ENCODE data around the gene CEL. TPM values are rescaled to one million over a fixed set of nuclear protein-coding genes. Genes with fewer than 3 reads are reported as not detected.

The CEL gene
- total and polyA plus RNA-seq, 2 experiments from 2014 or later = 0.27 to 2.3 TPM

DNA sequence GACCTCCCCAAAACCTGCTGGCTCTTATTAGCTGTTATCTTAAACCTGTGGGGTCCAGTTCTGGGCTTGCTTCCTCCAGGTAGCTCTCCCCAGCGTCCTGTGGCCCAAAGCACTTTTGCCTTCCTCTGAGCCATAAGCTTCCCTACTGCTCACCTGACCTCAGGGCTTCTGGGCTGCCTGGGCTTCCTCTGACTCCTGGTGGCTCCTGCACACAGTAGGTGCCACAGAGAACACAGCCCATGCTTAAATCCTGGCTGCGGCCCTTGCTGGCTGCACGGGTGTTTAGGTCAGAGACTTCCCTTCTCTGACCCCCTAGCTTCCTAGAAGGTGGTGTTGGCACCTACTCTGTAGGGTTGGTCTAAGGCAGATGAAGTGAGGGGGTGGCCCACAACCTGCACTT is 56.8 kb downstream of the CEL start:
- Histone ChIP-seq H3K36me3 (ENCODE audit: insufficient read depth) (no peaks in the 10 kb centered on the region), H3K79me2 (replicated peaks; ENCODE audit: insufficient read depth) (no peaks in the 10 kb centered on the region), H3K4me3 (no peak overlapping the region), H3F3A (replicated peaks; ENCODE audit: low read depth) (0 out of 2 replicates have a peak, but pooled peaks cover 2% of the 10 kb centered on the region), H3K9me2 (ENCODE audit: insufficient read depth) (no peaks in the 10 kb centered on the region), H3K27ac (ENCODE audit: low read depth) (no peak overlapping the region), H2AFZ (no peak overlapping the region), H3K4me1 (ENCODE audit: insufficient read depth) (no peaks in the 10 kb centered on the region; the same call in 1 of the 2 replicates), H3K4me2 (no peak overlapping the region), H4K20me1 (replicated peaks; ENCODE audit: insufficient read depth) (peaks cover 4% of the 10 kb centered on the region; the same call in 1 of the 2 replicates), H3K27me3 (ENCODE audit: insufficient read depth) (peaks cover 41% of the 10 kb centered on the region; the same call in 1 of the 2 replicates)
- Mint-ChIP-seq H3K9me3 (no peaks in the 10 kb centered on the region; the same call in 2 of the 3 replicates), H3K4me1 (peaks cover 18% of the 10 kb centered on the region), H3K36me3 (ENCODE audit: low read depth) (no peaks in the 10 kb centered on the region), H3K4me3 (peak overlapping the region; percentile 36; the same call in 1 of the 3 replicates), H3K27ac (no peak overlapping the region), H3K27me3 (ENCODE audit: insufficient read depth, low read depth, poor library complexity) (peaks cover 39% of the 10 kb centered on the region)
- ATAC-seq (no peak), DNase-seq (ENCODE audit: low spot score) (no peak)
- TF ChIP-seq, protein P1, sequence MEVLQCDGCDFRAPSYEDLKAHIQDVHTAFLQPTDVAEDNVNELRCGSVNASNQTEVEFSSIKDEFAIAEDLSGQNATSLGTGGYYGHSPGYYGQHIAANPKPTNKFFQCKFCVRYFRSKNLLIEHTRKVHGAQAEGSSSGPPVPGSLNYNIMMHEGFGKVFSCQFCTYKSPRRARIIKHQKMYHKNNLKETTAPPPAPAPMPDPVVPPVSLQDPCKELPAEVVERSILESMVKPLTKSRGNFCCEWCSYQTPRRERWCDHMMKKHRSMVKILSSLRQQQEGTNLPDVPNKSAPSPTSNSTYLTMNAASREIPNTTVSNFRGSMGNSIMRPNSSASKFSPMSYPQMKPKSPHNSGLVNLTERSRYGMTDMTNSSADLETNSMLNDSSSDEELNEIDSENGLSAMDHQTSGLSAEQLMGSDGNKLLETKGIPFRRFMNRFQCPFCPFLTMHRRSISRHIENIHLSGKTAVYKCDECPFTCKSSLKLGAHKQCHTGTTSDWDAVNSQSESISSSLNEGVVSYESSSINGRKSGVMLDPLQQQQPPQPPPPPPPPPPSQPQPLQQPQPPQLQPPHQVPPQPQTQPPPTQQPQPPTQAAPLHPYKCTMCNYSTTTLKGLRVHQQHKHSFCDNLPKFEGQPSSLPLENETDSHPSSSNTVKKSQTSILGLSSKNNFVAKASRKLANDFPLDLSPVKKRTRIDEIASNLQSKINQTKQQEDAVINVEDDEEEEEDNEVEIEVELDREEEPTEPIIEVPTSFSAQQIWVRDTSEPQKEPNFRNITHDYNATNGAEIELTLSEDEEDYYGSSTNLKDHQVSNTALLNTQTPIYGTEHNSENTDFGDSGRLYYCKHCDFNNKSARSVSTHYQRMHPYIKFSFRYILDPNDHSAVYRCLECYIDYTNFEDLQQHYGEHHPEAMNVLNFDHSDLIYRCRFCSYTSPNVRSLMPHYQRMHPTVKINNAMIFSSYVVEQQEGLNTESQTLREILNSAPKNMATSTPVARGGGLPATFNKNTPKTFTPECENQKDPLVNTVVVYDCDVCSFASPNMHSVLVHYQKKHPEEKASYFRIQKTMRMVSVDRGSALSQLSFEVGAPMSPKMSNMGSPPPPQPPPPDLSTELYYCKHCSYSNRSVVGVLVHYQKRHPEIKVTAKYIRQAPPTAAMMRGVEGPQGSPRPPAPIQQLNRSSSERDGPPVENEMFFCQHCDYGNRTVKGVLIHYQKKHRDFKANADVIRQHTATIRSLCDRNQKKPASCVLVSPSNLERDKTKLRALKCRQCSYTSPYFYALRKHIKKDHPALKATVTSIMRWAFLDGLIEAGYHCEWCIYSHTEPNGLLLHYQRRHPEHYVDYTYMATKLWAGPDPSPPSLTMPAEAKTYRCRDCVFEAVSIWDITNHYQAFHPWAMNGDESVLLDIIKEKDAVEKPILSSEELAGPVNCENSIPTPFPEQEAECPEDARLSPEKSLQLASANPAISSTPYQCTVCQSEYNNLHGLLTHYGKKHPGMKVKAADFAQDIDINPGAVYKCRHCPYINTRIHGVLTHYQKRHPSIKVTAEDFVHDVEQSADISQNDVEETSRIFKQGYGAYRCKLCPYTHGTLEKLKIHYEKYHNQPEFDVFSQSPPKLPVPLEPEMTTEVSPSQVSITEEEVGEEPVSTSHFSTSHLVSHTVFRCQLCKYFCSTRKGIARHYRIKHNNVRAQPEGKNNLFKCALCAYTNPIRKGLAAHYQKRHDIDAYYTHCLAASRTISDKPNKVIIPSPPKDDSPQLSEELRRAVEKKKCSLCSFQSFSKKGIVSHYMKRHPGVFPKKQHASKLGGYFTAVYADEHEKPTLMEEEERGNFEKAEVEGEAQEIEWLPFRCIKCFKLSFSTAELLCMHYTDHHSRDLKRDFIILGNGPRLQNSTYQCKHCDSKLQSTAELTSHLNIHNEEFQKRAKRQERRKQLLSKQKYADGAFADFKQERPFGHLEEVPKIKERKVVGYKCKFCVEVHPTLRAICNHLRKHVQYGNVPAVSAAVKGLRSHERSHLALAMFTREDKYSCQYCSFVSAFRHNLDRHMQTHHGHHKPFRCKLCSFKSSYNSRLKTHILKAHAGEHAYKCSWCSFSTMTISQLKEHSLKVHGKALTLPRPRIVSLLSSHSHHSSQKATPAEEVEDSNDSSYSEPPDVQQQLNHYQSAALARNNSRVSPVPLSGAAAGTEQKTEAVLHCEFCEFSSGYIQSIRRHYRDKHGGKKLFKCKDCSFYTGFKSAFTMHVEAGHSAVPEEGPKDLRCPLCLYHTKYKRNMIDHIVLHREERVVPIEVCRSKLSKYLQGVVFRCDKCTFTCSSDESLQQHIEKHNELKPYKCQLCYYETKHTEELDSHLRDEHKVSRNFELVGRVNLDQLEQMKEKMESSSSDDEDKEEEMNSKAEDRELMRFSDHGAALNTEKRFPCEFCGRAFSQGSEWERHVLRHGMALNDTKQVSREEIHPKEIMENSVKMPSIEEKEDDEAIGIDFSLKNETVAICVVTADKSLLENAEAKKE (CRISPR knock-in tag; IDR thresholded peaks at IDR 0.05) = no peak
- no peak for TF ChIP-seq ZNF331 (CRISPR knock-in tag; IDR thresholded peaks at IDR 0.05; ENCODE audit: low read depth)
- TF ChIP-seq, protein P2, sequence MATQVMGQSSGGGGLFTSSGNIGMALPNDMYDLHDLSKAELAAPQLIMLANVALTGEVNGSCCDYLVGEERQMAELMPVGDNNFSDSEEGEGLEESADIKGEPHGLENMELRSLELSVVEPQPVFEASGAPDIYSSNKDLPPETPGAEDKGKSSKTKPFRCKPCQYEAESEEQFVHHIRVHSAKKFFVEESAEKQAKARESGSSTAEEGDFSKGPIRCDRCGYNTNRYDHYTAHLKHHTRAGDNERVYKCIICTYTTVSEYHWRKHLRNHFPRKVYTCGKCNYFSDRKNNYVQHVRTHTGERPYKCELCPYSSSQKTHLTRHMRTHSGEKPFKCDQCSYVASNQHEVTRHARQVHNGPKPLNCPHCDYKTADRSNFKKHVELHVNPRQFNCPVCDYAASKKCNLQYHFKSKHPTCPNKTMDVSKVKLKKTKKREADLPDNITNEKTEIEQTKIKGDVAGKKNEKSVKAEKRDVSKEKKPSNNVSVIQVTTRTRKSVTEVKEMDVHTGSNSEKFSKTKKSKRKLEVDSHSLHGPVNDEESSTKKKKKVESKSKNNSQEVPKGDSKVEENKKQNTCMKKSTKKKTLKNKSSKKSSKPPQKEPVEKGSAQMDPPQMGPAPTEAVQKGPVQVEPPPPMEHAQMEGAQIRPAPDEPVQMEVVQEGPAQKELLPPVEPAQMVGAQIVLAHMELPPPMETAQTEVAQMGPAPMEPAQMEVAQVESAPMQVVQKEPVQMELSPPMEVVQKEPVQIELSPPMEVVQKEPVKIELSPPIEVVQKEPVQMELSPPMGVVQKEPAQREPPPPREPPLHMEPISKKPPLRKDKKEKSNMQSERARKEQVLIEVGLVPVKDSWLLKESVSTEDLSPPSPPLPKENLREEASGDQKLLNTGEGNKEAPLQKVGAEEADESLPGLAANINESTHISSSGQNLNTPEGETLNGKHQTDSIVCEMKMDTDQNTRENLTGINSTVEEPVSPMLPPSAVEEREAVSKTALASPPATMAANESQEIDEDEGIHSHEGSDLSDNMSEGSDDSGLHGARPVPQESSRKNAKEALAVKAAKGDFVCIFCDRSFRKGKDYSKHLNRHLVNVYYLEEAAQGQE (IDR thresholded peaks at IDR 0.05; ENCODE audit: unreplicated experiment) = no peak
- no peak for TF ChIP-seq STAT1 (IDR thresholded peaks at IDR 0.05; ENCODE audit: unreplicated experiment)
- TF ChIP-seq JUNB (IDR thresholded peaks at IDR 0.05; ENCODE audit: unreplicated experiment) = no peak
- no peak for TF ChIP-seq POLR2AphosphoS5 (IDR thresholded peaks at IDR 0.05; ENCODE audit: low read depth)
- TF ChIP-seq EZH2 (IDR thresholded peaks at IDR 0.05; ENCODE audit: low read depth, unreplicated experiment) = no peak
- TF ChIP-seq ZNF114 (CRISPR knock-in tag; IDR thresholded peaks at IDR 0.05) = no peak
- TF ChIP-seq, protein P3, sequence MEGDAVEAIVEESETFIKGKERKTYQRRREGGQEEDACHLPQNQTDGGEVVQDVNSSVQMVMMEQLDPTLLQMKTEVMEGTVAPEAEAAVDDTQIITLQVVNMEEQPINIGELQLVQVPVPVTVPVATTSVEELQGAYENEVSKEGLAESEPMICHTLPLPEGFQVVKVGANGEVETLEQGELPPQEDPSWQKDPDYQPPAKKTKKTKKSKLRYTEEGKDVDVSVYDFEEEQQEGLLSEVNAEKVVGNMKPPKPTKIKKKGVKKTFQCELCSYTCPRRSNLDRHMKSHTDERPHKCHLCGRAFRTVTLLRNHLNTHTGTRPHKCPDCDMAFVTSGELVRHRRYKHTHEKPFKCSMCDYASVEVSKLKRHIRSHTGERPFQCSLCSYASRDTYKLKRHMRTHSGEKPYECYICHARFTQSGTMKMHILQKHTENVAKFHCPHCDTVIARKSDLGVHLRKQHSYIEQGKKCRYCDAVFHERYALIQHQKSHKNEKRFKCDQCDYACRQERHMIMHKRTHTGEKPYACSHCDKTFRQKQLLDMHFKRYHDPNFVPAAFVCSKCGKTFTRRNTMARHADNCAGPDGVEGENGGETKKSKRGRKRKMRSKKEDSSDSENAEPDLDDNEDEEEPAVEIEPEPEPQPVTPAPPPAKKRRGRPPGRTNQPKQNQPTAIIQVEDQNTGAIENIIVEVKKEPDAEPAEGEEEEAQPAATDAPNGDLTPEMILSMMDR (conservative IDR thresholded peaks at IDR 0.05; ENCODE audit: low read depth in 2 of 2) = no peak
